HEK293T (cell line): ENCODE data around the gene KIAA0513.

Source experiments
- CTCF ChIA-PET: fragments of 350-600 bp; formaldehyde crosslinking; extraction: SDS; loops from one replicate; lab custom pipeline; 2021; ENCODE audit warnings: antibody characterized with exemption, inconsistent platforms; lab: Yijun Ruan, JAX
- POLR2A ChIA-PET: fragments of 350-600 bp; formaldehyde crosslinking; extraction: SDS; loops from one replicate; lab custom pipeline; 2020; ENCODE audit warnings: antibody characterized with exemption, inconsistent platforms; lab: Yijun Ruan, JAX
- DNase-seq: peaks from one replicate; pipeline ENCODE4 v3.0.0; 2012; ENCODE audit warnings: mixed read lengths; ENCODE audit errors: extremely low spot score
- ARNT ChIP-seq: fragments of 450-650 bp; IDR thresholded peaks from 2 replicates; pipeline ENCODE4 v1.6.1; 2017; ENCODE audit warnings: mild to moderate bottlenecking
- BHLHE40 ChIP-seq: fragments of 450-650 bp; IDR thresholded peaks from 2 replicates; pipeline ENCODE4 v1.6.1; 2016; ENCODE audit warnings: mild to moderate bottlenecking, moderate library complexity, borderline replicate concordance
- CTBP1 ChIP-seq: fragments of 450-650 bp; IDR thresholded peaks from 2 replicates; pipeline ENCODE4 v1.6.1; 2016; ENCODE audit warnings: borderline replicate concordance
- ELF4 ChIP-seq: fragments of 450-650 bp; IDR thresholded peaks from 2 replicates; pipeline ENCODE4 v1.6.1; 2017; ENCODE audit warnings: antibody characterized with exemption
- FOXA1 ChIP-seq: fragments of 450-650 bp; IDR thresholded peaks from 2 replicates; pipeline ENCODE4 v1.6.1; 2016; ENCODE audit warnings: mild to moderate bottlenecking
- FOXK2 ChIP-seq: fragments of 450-650 bp; IDR thresholded peaks from 2 replicates; pipeline ENCODE4 v1.6.1; 2016; ENCODE audit warnings: mild to moderate bottlenecking
- FOXM1 ChIP-seq: fragments of 450-650 bp; IDR thresholded peaks from 2 replicates; pipeline ENCODE4 v1.6.1; 2017; ENCODE audit warnings: mild to moderate bottlenecking, borderline replicate concordance
- HDGF ChIP-seq: fragments of 450-650 bp; IDR thresholded peaks from 2 replicates; pipeline ENCODE4 v1.6.1; 2017; ENCODE audit warnings: antibody characterized with exemption, borderline replicate concordance
- L3MBTL2 ChIP-seq: fragments of 450-650 bp; conservative IDR thresholded peaks from 2 replicates; pipeline ENCODE4 v1.6.1; 2016; ENCODE audit warnings: mild to moderate bottlenecking
- LEF1 ChIP-seq: fragments of 450-650 bp; IDR thresholded peaks from 2 replicates; pipeline ENCODE4 v1.6.1; 2017; ENCODE audit warnings: mild to moderate bottlenecking, borderline replicate concordance
- NFRKB ChIP-seq: fragments of 450-650 bp; IDR thresholded peaks from 2 replicates; pipeline ENCODE4 v1.6.1; 2016; ENCODE audit warnings: mild to moderate bottlenecking, moderate library complexity
- SP1 ChIP-seq: fragments of 450-650 bp; IDR thresholded peaks from 2 replicates; pipeline ENCODE4 v1.6.1; 2017
- SUZ12 ChIP-seq: fragments of 450-650 bp; IDR thresholded peaks from 2 replicates; pipeline ENCODE4 v1.6.1; 2016; ENCODE audit warnings: mild to moderate bottlenecking
- TARDBP ChIP-seq: fragments of 450-650 bp; IDR thresholded peaks from 2 replicates; pipeline ENCODE4 v1.6.1; 2016
- ZNF384 ChIP-seq: fragments of 450-650 bp; IDR thresholded peaks from 2 replicates; pipeline ENCODE4 v1.6.1; 2016
- TF ChIP-seq, protein P1 (sequence below): fragments of 450-650 bp; IDR thresholded peaks from 2 replicates; pipeline ENCODE4 v1.6.1; 2016

The KIAA0513 gene

DNA sequence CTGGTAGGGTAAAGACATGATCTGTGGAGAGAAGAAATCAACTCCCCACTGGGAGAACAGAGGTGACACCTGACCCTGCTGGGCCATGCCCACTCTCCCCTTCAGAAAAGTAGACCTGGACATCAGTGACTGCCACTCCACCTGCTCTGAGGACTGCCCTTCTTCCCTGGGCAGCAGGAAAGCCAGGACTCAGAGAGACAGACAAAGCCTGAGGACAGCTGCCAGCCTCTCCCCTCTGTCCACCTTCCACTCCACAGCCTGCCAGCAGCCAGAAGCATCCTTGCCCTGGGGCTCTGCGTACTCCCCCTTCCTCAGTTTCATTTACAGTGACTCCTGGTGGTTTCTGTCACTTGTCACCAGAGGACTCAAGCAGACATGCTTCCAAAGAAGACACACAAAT, 40.7 kb upstream of the KIAA0513 start:
- no peak for DNase-seq
- no peak for TF ChIP-seq ARNT
- TF ChIP-seq SP1: no peak
- TF ChIP-seq, protein P1, sequence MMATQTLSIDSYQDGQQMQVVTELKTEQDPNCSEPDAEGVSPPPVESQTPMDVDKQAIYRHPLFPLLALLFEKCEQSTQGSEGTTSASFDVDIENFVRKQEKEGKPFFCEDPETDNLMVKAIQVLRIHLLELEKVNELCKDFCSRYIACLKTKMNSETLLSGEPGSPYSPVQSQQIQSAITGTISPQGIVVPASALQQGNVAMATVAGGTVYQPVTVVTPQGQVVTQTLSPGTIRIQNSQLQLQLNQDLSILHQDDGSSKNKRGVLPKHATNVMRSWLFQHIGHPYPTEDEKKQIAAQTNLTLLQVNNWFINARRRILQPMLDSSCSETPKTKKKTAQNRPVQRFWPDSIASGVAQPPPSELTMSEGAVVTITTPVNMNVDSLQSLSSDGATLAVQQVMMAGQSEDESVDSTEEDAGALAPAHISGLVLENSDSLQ: no peak
- no peak for TF ChIP-seq BHLHE40
- TF ChIP-seq LEF1: no peak
- TF ChIP-seq TARDBP: no peak
- TF ChIP-seq ZNF384: no peak
- no peak for TF ChIP-seq FOXK2
- TF ChIP-seq CTBP1: no peak
- TF ChIP-seq ELF4: no peak
- TF ChIP-seq NFRKB: no peak
- TF ChIP-seq FOXM1: no peak
- no peak for TF ChIP-seq SUZ12
- TF ChIP-seq FOXA1: no peak
- CTCF ChIA-PET: no interaction called here
- POLR2A ChIA-PET: no interaction called here

DNA sequence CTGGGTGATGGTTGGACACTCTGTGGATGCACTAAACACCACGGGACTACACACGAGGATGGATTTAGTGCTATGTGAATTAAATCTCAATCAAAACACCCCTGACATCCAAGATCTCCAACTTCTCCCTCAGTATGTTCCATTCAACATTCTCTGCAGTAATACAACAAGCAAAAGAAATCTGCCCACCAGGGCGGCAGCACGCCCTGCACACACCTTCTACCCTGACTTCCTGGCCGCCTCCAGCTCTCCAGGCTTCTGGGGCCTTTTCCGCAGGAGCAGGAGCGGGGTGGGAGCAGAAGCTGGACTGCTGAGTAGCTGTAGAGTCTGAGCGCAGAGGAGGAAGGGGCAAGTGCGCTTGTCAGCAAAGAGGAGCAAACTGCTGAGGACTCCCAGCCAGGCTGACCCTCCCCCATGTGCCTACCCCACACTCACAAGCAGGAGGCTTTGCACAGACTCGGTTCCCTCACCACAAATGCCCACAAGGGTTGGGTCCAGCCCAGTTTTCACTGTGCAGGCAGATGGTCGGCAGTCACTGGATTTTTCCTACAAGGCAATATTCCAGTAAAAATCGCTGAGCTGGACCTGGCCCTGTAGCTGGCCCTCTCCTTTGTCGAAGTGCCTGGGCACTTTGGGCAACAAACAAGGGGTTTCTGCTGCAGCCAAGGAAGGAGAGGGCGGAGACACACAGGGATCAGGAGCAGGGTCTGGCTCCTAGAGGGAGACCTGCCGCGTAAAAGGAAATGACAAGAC, 39.1 kb upstream of the KIAA0513 start:
- DNase-seq: no peak
- TF ChIP-seq L3MBTL2 (no peak), TARDBP (no peak), FOXA1 (no peak), ELF4 (no peak), FOXM1 (no peak), CTBP1 (no peak), FOXK2 (no peak), BHLHE40 (no peak), HDGF (no peak), ZNF384 (no peak), LEF1 (no peak), NFRKB (no peak), ARNT (no peak), SUZ12 (no peak), SP1 (no peak)
- TF ChIP-seq, protein P1: no peak
- ChIA-PET CTCF (no interaction called here), POLR2A (no interaction called here)

DNA sequence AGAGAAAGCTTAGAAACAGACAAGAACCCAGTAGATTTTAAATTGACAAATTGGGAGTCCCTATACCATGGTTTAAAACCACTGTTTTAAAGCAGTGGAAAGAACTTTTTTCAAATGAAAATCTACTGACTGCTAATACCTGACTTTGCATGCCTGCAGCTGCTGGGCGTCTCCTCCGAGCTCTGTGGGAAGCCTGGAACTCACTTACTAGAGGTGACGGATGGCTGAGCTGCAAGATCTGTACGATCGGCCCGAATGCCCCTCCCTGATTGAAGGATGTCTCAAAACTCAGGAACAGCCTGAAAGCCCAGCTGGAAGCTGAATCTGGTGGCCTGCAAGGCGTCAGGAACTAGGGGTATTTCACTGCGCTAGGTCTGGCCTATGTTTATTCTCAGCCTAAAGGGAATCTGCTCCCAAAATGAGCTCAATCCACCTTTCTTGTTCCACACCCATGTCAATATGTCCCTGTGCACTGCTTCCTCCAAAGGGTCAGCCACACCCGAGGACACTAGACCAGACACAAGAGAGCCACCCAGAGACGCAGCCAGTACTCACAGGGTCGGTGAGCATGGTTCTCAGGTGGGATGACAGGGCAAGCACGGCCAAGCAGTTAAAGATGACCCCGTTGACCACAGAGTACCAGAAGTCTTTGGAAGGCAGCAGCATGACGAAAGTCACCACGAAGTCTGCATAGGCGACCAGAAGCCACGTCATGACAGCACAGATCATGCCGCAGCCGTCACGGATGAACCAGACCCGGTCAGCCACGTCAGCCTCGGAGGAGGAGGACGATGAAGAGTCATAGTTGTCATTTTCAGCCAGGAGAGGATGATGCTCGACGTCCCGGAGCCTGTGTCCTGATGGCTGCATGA, 37.6 kb upstream of the KIAA0513 start:
- POLR2A ChIA-PET: interaction anchor here (0.8 to 1.3 kb wide), 2 partner anchors 22 to 38 kb away, joined by 3 read pairs; partner anchors contain the start of gene KIAA0513
- DNase-seq: no peak
- CTCF ChIA-PET: interaction anchor here (0.6 to 0.8 kb wide), 4 partner anchors 15 to 719 kb away, joined by 3 to 5 read pairs (median 4); no protein-coding TSS in a partner anchor

DNA sequence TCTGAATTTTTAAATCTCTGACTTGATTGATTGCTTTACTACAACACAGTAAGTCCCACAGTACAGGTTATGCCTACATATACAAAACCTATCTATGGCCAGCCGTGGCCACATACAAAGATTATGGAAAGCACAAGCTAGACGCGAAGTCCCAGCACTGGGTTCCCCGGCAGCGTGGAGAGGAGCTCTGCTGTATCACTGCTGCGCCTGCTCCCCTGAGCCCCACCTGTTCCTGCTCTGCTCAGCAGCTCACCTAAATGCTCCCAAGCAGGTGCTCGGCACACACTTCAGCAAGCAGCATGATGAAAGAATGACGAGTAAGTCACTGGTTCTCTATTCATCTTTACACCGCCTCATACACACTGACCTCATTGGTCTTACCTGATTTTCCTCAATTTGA, 36.8 kb upstream of the KIAA0513 start:
- CTCF ChIA-PET: no interaction called here
- POLR2A ChIA-PET: interaction anchor here (1.3 kb wide), 1 partner anchor 37 kb away, joined by 3 read pairs; the partner anchor contains the start of gene KIAA0513
- TF ChIP-seq LEF1 (no peak), SP1 (no peak), CTBP1 (no peak), FOXK2 (no peak), FOXM1 (no peak), FOXA1 (no peak), BHLHE40 (no peak), ELF4 (no peak), HDGF (no peak), TARDBP (no peak), L3MBTL2 (no peak), SUZ12 (no peak)
- TF ChIP-seq, protein P1: no peak
- DNase-seq: no peak

More for the DNA sequence above, 37.6 kb upstream of the KIAA0513 start:
- TF ChIP-seq SP1 (no peak), BHLHE40 (no peak), CTBP1 (no peak), TARDBP (no peak), FOXK2 (no peak), SUZ12 (no peak), FOXM1 (no peak), ZNF384 (no peak), ARNT (no peak), LEF1 (no peak), FOXA1 (no peak)
- TF ChIP-seq, protein P1: no peak

DNA sequence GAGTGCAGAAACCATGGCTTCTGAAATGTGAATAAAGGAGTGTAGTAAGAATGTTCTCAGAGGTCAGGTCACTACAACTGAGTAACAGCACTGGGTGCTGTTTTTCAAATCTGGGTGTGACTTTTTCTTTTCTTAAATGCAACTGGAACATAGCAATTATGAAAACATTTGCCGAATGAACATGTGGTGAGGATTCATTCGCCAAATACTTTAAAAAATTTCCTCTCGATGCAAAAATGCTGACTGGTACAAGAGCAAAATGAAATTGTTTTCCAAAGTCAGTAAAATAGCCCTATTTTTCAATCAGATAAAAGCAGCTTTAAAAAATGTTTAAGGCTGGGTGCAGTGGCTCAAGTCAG, 34.9 kb upstream of the KIAA0513 start:
- CTCF ChIA-PET: no interaction called here

More for the DNA sequence above, 34.9 kb upstream of the KIAA0513 start:
- DNase-seq: no peak
- TF ChIP-seq SUZ12: no peak
- TF ChIP-seq L3MBTL2: no peak
- no peak for TF ChIP-seq ELF4
- TF ChIP-seq FOXA1: no peak
- POLR2A ChIA-PET: no interaction called here
